Activated T-cell treated with anti-CD3 and anti-CD28 coated beads, Interleukin-2, amount 50 U/mL, for 72 hours (primary cell): ENCODE measurements around the gene FOXO6. TPM values are rescaled to one million over a fixed set of nuclear protein-coding genes. Genes with fewer than 3 reads are reported as not detected.
A peak's percentile ranks its signal among the peaks of the same experiment; 100 is the strongest.

Experiments used
- ATAC-seq, 2 donors: fragments of 150-1000 bp; cut with Tn5 transposase; replicated peaks in 1 of 2; 2 replicates each; pipeline ENCODE4 v1.10.0; 2021; ENCODE audit warnings: moderate library complexity in 2 of 2, mild to moderate bottlenecking in 1 of 2
- DNase-seq, 2 donors: peaks; one replicate each; pipeline ENCODE4 v3.0.0; 2021 to 2022; ENCODE audit warnings: mixed read lengths in 1 of 2
- H3K27ac Mint-ChIP-seq: one replicate; pipeline ENCODE4 v1.8.0; 2022; ENCODE audit warnings: mild to moderate bottlenecking, moderate library complexity, mixed read lengths
- H3K27me3 Mint-ChIP-seq: one replicate; pipeline ENCODE4 v1.8.0; 2022; ENCODE audit warnings: low read depth, mixed read lengths
- H3K36me3 Mint-ChIP-seq, 2 donors: one replicate each; pipeline ENCODE4 v1.8.0; 2022; ENCODE audit warnings: mixed read lengths in 2 of 2, mild to moderate bottlenecking in 1 of 2; ENCODE audit not compliant: insufficient read depth in 2 of 2
- H3K4me1 Mint-ChIP-seq: one replicate; pipeline ENCODE4 v1.8.0; 2022; ENCODE audit warnings: low read depth, mixed read lengths
- H3K4me3 Mint-ChIP-seq, 2 donors: one replicate each; pipeline ENCODE4 v1.8.0; 2022; ENCODE audit warnings: mild to moderate bottlenecking in 2 of 2, mixed read lengths in 2 of 2, moderate library complexity in 2 of 2
- H3K9me3 Mint-ChIP-seq, 2 donors: one replicate each; pipeline ENCODE4 v1.8.0; 2022; ENCODE audit warnings: mixed read lengths in 2 of 2
- total RNA-seq, 2 donors: library from RNA; stranded (reverse); gene quantifications; one replicate each; pipeline ENCODE4 v1.2.3, GENCODE V29; 2022

FOXO6 gene
- total RNA-seq, 2 donors from 2014 or later: 0.19 to 0.21 TPM

GRCh38 chr1:41407664-41408252 is 46.5 kb downstream of the FOXO6 start:
- Mint-ChIP-seq H3K36me3 (no peaks in the 10 kb centered on the region), H3K4me1 (no peaks in the 10 kb centered on the region), H3K4me3 (no peak overlapping the region), H3K9me3 (peaks cover 0 to 2% of the 10 kb centered on the region in 2 donors), H3K27ac (no peak overlapping the region), H3K27me3 (peaks cover 34% of the 10 kb centered on the region)
- no peak for DNase-seq
- no peak for ATAC-seq

DNA sequence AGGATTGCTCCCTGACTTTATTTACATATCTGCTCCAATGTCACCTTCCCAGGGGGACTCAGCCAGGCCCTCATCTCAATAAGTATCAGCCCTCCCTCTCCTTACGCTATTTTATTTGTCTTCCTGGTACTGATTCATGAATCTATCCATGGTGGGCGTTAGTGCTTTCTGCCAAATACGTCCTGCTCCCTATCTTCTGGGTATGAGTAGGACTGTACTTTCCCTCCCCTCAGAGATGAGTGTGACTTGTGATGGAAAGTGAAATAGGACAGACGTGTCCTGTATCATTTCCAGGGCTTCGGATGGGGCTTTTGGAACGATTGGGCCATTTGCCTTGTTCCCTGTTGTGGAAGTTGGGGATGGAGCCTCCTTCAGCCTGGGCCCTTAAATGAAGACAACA is 47.5 kb downstream of the FOXO6 start:
- DNase-seq (no peak), ATAC-seq (peak in 1 of 2 donors; percentile 51)
- Mint-ChIP-seq H3K9me3 (peaks cover 0 to 2% of the 10 kb centered on the region in 2 donors), H3K27ac (no peak overlapping the region), H3K27me3 (peaks cover 24% of the 10 kb centered on the region), H3K36me3 (no peaks in the 10 kb centered on the region), H3K4me3 (no peak overlapping the region), H3K4me1 (no peaks in the 10 kb centered on the region)

GRCh38 chr1:41409825-41410224 is 48.6 kb downstream of the FOXO6 start:
- no peaks in the 10 kb centered on the region for H3K4me1 Mint-ChIP-seq
- no peak overlapping the region for H3K4me3 Mint-ChIP-seq
- ATAC-seq: no peak
- peaks cover 22% of the 10 kb centered on the region for H3K27me3 Mint-ChIP-seq
- H3K9me3 Mint-ChIP-seq: peaks cover 0 to 2% of the 10 kb centered on the region in 2 donors
- no peak for DNase-seq
- no peak overlapping the region for H3K27ac Mint-ChIP-seq
- H3K36me3 Mint-ChIP-seq: no peaks in the 10 kb centered on the region

DNA sequence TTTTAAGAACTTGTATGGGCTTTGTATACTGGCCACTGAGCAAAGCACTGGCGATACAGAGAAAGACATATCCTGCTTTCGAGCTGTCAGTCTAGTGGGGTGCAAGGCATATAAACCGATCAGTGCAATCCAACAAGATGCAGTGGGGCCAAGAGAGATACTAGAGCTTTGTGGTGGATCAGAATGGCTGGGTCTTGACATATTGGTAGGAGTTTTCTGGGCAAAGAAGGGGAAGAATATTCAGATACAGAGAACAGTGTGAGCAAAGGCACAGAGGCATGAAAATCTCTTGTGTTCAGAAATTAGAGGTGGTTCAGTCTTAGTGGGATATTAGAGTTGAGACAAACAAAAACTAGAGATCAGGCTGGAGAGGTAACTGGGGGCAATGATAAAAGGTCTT is 49.2 kb downstream of the FOXO6 start:
- no peak for DNase-seq
- no peak overlapping the region for H3K27ac Mint-ChIP-seq
- peaks cover 0 to 2% of the 10 kb centered on the region in 2 donors for H3K9me3 Mint-ChIP-seq
- H3K27me3 Mint-ChIP-seq: peaks cover 22% of the 10 kb centered on the region
- no peak for ATAC-seq
- no peak overlapping the region for H3K4me3 Mint-ChIP-seq
- no peaks in the 10 kb centered on the region for H3K4me1 Mint-ChIP-seq
- no peaks in the 10 kb centered on the region for H3K36me3 Mint-ChIP-seq

DNA sequence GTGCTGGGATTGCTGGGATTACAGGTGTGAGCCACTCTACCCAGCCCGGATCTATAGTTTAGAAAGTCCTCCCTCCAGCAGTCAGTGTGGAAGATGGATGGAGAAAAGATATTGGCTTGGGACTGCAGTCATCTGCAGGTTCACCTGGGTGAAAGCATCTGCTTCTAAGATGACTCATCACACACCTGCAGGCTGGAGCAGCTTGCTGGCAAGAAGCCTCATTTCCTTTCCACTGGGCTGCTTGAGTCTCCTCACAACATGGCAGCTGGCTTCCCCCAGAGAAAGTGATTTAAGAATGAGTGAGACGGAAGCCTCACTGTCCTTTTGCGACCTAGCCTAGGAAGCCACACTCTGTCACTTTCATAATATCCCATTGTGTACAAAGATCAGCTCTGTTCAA is 50.0 kb downstream of the FOXO6 start:
- Mint-ChIP-seq H3K27me3 (peaks cover 22% of the 10 kb centered on the region), H3K4me3 (no peak overlapping the region), H3K4me1 (no peaks in the 10 kb centered on the region), H3K27ac (no peak overlapping the region), H3K36me3 (no peaks in the 10 kb centered on the region), H3K9me3 (peaks cover 0 to 2% of the 10 kb centered on the region in 2 donors)
- DNase-seq (no peak), ATAC-seq (no peak)

- H3K4me1 Mint-ChIP-seq: no peaks in the 10 kb centered on the region
- ATAC-seq: no peak
- no peak overlapping the region for H3K27ac Mint-ChIP-seq
- H3K4me3 Mint-ChIP-seq: no peak overlapping the region
- DNase-seq: no peak
- H3K9me3 Mint-ChIP-seq: peaks cover 0 to 2% of the 10 kb centered on the region in 2 donors
- H3K36me3 Mint-ChIP-seq: no peaks in the 10 kb centered on the region
- H3K27me3 Mint-ChIP-seq: peaks cover 22% of the 10 kb centered on the region
Measured at GRCh38 chr1:41412748-41413147, 51.5 kb downstream of the FOXO6 start.

DNA sequence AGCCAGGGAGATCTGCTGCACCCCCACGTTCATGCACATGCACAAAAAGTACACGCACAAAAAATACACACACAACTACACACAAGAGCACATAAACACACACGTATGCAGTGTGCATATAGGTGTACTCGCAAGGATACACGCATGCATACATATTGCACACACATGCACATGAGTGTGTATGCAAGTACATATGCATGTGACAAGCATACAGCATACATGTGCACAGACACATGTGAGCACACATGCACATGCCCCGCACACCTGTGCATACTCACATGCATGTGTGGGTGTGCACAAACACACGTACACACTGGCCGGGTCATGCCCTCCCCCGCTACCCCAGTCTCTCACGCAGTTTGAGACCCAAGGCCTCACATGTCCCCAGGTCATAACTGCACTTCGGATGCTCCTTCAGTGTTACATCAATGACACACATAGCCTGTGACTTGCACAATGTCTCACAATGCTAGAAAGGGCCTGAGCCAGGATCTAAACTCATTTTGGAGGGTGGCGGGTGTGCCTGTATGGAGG is 52.6 kb downstream of the FOXO6 start:
- H3K27me3 Mint-ChIP-seq: peaks cover 19% of the 10 kb centered on the region
- no peak for ATAC-seq
- peaks cover 0 to 2% of the 10 kb centered on the region in 2 donors for H3K9me3 Mint-ChIP-seq

DNA sequence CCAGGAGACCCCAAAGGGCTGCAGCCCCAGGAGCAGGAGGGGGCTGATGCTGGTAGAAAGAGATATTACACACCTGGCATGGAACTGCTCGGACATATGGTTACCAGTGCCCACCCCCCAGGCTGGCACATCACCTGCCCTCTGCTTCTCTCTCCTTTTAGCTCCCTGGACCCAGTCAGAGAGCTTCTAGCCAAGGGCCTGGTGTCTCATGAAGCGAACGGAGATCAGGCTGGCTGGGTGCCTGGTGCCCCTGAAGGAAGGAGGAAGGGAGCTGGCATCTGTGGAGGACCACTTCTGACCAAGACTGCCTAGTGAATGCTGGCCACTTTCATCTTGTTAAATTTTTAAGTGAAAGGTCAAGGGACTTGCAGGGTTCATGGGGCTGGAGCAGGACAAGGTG is 53.1 kb downstream of the FOXO6 start:
- H3K9me3 Mint-ChIP-seq: peaks cover 0 to 2% of the 10 kb centered on the region in 2 donors
- ATAC-seq: no peak
- DNase-seq: no peak
- no peak overlapping the region for H3K4me3 Mint-ChIP-seq
- H3K27me3 Mint-ChIP-seq: peaks cover 14% of the 10 kb centered on the region
- no peaks in the 10 kb centered on the region for H3K4me1 Mint-ChIP-seq
- no peak overlapping the region for H3K27ac Mint-ChIP-seq
- H3K36me3 Mint-ChIP-seq: no peaks in the 10 kb centered on the region

More for the DNA sequence above, 52.6 kb downstream of the FOXO6 start:
- Mint-ChIP-seq H3K36me3 (no peaks in the 10 kb centered on the region), H3K4me1 (no peaks in the 10 kb centered on the region), H3K27ac (no peak overlapping the region), H3K4me3 (no peak overlapping the region)
- DNase-seq: no peak

- DNase-seq: no peak
Measured at GRCh38 chr1:41414716-41415306, 53.6 kb downstream of the FOXO6 start.

GRCh38 chr1:41416081-41416480 is 54.8 kb downstream of the FOXO6 start:
- Mint-ChIP-seq H3K27ac (no peak overlapping the region), H3K9me3 (peaks cover 0 to 1% of the 10 kb centered on the region in 2 donors), H3K36me3 (no peaks in the 10 kb centered on the region), H3K27me3 (no peaks in the 10 kb centered on the region), H3K4me3 (no peak overlapping the region), H3K4me1 (no peaks in the 10 kb centered on the region)
- DNase-seq: no peak
- no peak for ATAC-seq

More at GRCh38 chr1:41414716-41415306, 53.6 kb downstream of the FOXO6 start:
- no peaks in the 10 kb centered on the region for H3K4me1 Mint-ChIP-seq
- no peaks in the 10 kb centered on the region for H3K36me3 Mint-ChIP-seq
- no peak for ATAC-seq
- no peak overlapping the region for H3K27ac Mint-ChIP-seq
- H3K9me3 Mint-ChIP-seq: peaks cover 0 to 2% of the 10 kb centered on the region in 2 donors
- peaks cover 9% of the 10 kb centered on the region for H3K27me3 Mint-ChIP-seq
- H3K4me3 Mint-ChIP-seq: no peak overlapping the region

DNA sequence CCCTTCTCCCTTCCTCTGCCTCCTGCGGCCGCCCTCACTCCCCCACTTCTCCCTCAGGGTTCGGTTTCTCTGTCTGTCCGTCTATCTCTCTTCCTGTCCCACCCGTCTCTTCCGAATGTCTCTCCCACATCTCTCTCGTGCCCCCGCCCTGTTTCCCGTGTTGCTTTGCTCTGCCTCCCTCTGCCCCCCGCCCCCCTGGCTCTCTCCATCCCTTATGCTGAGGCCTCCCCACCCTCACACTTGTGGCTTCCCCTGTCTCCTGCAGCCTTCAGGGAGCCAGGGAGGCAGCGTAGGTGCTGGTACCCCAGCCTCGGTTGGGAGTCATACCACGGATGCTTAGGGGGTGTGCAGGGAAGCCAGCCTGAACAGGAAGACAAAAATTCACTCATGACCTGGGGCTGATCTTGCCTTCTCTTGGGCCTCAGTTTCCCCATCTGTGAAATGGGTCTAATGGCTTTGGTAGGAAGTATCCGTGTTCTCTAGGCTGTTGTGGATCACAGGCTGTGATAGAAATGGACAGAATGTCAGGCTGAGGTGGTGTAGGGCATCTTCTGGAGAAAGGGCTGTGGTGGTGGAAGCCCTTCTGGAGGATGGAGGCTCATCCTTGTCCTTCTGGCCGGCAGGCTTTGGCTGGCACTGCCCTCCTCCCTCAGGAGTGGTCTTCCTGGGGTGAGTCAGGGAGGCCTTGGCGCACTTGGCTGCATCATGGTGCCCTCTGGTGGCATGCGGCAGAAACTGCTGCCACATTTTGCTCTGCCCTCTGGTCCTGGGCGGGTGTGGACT is 55.5 kb downstream of the FOXO6 start:
- peak; percentile 64 to 68 for DNase-seq
- Mint-ChIP-seq H3K4me3 (no peak overlapping the region), H3K27me3 (no peaks in the 10 kb centered on the region), H3K4me1 (no peaks in the 10 kb centered on the region), H3K36me3 (no peaks in the 10 kb centered on the region), H3K9me3 (no peaks in the 10 kb centered on the region), H3K27ac (no peak overlapping the region)
- peak; percentile 45 to 70 for ATAC-seq

GRCh38 chr1:41417335-41417682 is 56.1 kb downstream of the FOXO6 start:
- ATAC-seq (no peak), DNase-seq (no peak)
- no peaks in the 10 kb centered on the region for H3K4me1 Mint-ChIP-seq
- no peaks in the 10 kb centered on the region for H3K9me3 Mint-ChIP-seq
- H3K27me3 Mint-ChIP-seq: no peaks in the 10 kb centered on the region
- no peaks in the 10 kb centered on the region for H3K36me3 Mint-ChIP-seq
- H3K4me3 Mint-ChIP-seq: no peak overlapping the region
- H3K27ac Mint-ChIP-seq: no peak overlapping the region

GRCh38 chr1:41417746-41418145 is 56.5 kb downstream of the FOXO6 start:
- Mint-ChIP-seq H3K4me3 (no peak overlapping the region), H3K36me3 (no peaks in the 10 kb centered on the region), H3K27me3 (no peaks in the 10 kb centered on the region), H3K9me3 (no peaks in the 10 kb centered on the region), H3K4me1 (no peaks in the 10 kb centered on the region), H3K27ac (no peak overlapping the region)
- no peak for ATAC-seq
- DNase-seq: no peak
